ENCODE data around the gene CADPS.

DNA sequence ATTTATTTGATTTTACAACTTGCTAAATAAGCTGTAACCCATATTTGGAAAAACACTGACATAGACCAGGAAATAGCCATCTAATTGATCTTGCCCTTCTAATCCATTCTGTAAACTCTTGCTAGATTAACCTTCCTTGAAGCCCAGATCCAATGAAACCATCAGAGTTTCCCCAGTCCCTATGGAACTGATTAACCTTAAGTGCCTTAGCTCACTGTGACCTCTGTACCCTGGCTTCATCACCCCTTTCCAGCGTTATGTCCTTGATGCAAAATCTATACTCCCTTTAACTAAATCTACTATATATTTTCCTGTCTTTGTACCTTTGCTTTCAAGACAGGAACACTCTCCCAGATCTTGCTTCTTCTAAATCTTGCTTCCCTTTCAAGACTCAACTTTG is 42.9 kb upstream of the CADPS start:
- TF ChIP-seq GATA2 (IDR thresholded peaks at IDR 0.05; ENCODE audit: low read depth, low read length) (no peak), GATA3 (IDR thresholded peaks at IDR 0.05; ENCODE audit: low read depth, low read length) (no peak)

Measured in SH-SY5Y (cell line).